Activated effector memory CD4-positive, alpha-beta T cell treated with Interleukin-2 at 50 U/mL for 16 hours (primary cell): ENCODE data around the gene DYRK4.
"Not testable (repeated sequence)": the region's sequence is repeated elsewhere in the genome, so short reads cannot be mapped to it uniquely, and the experiment has no call there.

Source experiments
- DNase-seq: peaks from one replicate; pipeline ENCODE4 v3.0.0-alpha.2; 2020

Gene DYRK4, protein sequence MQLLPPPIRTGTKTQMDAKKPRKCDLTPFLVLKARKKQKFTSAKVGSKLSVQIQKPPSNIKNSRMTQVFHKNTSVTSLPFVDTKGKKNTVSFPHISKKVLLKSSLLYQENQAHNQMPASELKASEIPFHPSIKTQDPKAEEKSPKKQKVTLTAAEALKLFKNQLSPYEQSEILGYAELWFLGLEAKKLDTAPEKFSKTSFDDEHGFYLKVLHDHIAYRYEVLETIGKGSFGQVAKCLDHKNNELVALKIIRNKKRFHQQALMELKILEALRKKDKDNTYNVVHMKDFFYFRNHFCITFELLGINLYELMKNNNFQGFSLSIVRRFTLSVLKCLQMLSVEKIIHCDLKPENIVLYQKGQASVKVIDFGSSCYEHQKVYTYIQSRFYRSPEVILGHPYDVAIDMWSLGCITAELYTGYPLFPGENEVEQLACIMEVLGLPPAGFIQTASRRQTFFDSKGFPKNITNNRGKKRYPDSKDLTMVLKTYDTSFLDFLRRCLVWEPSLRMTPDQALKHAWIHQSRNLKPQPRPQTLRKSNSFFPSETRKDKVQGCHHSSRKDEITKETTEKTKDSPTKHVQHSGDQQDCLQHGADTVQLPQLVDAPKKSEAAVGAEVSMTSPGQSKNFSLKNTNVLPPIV

DNA sequence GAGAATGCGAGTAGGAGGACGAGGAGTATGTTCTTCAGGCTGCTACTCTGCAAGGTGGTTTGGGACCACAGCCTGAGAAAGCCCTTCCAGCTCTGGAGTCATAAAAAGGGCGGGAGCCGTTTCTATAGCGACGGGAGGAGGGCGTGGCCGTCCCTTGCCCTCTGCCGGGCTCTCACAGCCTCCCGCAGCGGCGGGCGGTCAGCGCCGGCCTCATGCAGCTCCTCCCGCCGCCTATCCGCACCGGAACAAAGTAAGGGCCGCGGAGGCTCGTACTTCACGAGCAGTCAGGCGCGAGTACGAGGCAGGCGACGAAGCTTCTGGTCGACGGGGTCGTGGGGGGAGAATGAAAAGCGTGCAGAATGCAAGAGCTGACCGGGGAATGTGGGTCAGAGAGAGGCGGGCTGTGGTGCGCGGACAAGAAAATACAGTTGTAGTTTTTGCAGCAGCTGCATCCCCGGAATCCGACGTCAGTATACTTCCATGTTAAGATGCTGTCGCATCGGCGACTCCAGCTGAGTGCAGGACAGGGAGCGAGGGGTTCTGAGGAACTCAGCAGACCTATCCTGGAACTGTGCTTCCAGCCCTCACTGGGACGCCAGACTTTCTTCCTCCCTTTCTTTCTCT lies at the start of gene DYRK4:
DYRK4 (plus strand) TSS at position 175 of the 624 bp plus-strand sequence; CDS start at position 213, 38 bp downstream.
- DNase-seq = no peak

DNA sequence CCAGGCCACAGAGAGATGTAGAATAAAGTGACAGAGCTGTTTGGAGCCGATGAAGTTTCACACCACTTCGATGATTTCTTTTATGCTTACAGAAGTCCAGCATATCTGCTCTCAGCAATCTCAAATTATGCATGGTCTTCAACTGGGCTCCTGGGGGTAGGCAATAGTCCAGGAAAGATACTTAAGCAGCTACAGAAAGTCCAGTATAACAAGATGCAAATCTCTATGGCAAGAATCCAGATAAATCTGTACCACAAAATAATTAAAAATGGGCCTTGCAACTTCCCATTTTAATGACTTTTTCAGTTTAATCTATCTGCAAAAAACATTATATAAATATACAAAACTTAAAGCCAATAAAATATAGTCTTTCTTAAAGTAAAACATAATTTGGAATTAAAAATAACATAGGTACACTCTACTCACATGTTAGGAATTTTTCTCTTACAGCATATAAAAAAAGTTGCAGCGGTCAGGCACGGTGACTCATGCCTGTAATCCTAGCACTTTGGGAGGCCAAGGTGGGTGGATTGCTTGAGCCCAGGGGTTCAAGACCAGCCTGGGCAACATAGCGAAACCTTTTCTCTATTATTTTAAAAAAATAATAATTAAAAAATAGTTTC lies 43.8 kb upstream of the DYRK4 start:
- no peak for DNase-seq

DNA sequence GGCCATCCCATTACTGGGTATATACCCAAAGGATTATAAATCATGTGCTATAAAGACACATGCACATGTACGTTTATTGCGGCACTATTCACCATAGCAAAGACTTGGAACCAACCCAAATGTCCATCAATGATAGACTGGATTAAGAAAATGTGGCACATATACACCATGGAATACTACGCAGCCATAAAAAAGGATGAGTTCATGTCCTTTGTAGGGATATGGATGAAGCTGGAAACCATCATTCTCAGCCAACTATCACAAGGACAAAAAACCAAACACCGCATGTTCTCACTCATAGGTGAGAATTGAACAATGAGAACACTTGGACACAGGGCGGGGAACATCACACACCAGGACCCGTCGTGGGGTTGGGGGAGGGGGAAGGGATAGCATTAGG lies 38.6 kb upstream of the DYRK4 start:
- not testable (repeated sequence) for DNase-seq

DNA sequence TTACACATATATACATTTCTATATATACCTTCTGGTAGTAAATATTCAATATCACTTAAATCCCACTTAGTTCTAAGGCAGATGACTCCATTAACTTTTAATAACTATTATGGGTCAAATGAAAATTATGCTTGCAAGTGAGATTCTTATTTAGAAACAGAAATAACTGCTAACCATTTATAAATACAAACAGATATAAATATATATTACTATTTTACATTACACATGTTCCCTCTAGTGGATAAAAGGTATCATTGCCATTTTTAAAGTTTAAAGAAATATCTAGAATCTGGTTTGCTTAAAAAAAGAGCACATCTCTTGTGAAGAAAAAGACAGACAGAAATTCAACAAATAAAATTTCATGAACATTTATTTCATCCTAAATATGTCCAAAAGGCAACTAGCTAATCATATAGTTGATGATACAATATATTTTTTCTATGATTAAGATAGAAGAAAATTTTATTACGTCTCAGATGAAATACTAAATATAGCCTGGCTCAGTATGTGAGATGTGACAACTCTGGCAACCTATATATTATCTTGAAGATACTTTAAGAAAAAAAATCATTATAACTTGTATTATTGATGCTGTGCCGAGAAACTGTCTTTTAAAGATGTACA lies 35.0 kb upstream of the DYRK4 start:
- DNase-seq = no peak

DNA sequence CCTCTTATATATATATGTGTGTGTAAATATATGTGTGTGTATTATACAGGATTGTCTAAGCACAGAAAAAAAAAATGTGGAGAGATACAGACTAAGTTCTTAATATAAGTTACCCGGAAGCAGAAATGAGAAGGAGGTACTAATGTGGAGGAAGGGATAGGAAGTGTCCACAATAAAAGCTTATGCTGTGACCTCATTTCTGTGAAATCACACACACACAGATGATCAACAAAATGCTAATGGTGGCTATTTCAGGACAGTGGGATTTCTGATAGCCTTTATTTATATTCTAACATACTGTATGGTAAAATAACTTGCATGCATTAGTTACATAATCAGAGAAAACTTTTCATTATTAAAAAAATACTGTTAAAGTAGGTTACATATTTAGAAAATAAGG lies 31.8 kb upstream of the DYRK4 start:
- no peak for DNase-seq

DNA sequence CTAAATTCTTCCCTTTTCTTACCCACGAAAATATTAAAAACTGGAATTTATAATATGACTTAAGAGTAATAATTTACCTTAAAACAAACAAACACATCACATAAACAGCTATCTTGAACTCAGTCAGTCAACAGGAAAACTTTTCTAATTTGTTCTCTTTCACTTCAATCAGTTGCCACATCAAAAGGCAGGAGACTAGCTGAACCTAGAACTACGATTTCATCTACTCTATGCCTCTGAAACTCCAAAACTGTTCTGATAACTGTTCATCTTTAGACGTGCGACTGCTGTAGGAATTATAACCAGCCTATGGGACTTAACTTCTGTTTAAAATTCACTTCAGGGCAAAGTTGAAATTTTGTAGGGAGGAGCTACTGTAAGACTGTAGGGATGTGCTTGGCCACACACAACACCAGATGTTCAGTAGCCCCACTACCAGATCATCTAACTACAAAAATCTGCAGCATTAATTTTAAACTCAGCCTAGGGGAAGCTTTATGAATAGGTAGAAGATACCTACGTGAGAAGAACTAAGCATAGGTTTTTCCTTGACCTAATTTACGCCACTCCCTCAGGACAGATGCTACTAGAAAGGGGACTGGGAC lies 30.9 kb upstream of the DYRK4 start:
- DNase-seq = no peak

DNA sequence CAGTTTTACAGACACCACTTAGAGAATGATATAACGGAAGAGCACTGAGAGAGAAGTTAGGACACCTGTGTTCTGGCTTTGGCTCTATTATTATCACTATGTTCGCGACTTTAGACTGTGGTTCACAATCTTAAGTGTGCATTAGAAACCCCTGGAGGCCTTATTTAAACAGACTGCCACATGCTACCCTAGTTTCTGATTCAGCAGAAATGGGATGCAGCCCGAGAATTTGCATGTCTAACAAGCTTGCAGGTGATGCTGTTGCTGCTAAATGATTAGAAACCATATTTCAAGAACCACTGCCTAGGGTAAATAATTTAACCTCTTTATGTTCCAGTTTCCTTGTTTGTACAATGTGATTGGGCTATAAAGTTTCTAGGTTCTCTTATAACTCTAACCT lies 26.9 kb upstream of the DYRK4 start:
- no peak for DNase-seq

DNA sequence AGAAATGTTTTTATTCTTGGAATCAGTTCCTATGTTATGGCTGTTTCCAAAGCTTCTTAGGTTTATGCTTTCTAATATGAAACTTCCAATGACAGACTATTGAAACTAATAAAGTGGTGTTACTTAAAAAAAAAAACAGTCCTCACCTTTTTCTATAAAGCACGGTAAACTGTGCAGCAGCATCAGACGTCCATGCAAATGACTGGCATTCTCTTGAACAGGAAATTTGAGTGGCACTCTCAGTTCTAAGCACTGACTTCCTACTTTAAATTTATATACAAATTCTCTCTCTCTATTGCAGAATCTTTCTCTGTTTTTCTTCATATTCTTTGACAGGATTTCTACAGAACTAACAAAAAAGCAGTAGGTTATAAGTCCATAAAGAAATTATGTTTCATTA lies 26.1 kb upstream of the DYRK4 start:
- DNase-seq = no peak

DNA sequence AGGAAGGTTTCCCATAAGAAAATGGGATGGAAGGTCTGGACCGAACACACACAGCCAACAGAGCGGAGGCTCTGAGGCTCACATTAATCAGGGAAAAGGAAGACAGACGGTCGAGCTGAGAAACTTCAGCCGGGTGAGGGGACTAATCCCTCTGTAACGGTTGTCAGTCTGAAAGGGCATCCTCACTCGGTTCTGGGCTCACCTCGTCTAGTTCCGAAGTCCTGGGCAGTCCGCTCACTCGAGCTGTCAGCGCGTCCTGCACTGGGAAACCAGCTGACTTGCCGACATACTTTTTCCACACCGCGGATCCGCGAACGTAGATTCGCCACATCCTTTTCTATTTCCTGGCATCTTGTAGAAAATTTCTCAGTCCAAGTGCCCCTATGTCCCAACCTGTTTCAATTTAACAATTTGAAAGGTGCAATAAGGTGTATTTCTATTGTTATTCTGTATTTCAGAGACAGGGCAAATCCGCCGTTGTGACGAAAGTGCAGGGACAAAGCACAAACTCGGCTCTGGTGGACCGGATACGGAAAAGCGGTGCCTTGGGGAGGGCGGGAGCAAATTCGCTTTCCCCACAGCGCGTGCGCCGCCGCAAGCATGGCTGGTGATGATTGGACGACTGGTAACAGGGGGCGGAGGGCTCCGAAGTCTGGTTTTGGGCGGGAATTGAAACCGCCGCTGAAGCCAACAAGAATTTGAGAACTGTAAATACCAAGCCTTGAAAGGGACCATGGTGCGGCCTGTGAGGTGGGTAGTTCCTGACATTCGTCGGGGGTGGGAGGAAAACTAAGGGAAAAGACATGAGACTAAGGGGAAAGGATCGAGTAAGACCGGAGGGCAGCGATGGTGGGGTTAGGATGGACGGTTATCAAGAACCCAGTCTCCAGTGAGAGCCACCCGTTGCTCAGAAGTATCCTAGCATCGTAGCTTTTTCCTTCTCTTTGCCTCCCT lies 23.5 kb upstream of the DYRK4 start, which contains the start of gene RAD51AP1:
RAD51AP1 (plus strand) TSS at position 684 of the 954 bp plus-strand sequence; CDS start at position 734, 50 bp downstream.
- peak; percentile 92 for DNase-seq

DNA sequence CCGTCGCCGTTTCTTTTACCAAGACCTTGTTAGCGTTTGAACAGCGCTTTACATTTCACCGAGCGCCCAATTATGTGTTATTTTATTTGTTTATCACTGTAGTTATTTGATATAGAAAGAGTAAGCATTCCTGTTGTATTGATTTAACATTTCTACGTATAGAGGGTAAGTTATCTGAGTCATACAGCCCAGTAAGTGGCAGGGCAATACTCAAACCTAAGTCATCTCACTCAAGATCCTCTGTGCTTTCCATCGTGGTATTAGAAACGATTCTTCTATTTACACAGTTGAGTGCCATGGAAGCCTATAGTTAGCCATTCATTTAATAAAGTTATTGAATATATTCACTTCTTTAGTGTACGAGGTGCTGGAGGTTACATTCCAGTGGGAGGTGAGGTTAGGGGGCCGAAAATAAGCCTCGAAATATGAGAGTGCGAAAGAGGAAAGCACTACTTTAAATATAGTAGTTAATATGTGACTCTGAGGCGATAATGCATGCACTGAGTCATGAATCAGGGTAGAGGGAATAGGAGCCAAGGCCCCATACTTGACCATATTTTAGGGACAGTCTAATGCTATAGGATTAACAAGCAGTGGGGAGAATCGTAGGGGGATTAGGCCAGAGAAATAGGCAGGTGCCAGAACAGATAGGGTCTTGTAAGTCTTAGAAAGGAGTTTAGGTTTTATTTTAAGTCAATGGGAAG lies 22.7 kb upstream of the DYRK4 start:
- no peak for DNase-seq

DNA sequence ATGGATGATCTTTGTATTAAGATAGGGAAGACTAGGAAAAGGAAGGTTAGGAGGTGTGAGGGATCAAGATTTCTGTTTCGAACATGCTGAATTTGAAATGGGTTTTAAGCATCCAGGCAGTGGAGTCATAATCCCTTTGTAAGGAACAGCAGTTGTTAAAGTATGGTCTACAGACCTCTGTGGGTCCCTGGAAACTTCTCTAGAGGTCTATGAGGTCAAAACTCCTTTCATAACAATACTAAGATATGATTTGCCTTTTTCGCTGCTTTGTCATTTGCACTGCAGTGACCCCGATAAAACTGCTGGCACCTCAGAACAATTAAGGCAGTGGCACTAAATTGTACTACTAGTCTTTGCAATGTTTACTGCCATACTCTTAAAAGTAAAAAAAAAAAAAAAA lies 21.8 kb upstream of the DYRK4 start:
- no peak for DNase-seq

DNA sequence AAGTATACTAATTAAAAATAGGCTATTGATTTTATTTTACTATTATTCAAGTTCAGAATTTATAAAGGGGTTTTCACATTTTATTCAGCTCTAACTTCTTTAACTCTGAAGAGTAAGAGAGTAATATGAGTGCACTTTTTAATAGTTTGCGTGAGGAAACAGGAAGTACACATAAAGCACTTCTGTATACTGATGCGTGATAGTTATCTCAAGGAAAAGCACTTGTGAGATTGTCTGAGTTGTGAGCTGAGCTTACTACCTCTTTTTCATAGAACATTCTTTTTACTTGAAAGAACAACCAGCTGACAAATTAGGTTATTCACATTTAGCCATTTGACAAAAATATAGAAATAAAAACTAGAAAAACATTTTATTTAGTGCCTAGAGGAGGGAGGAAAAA lies 21.4 kb upstream of the DYRK4 start:
- no peak for DNase-seq

DNA sequence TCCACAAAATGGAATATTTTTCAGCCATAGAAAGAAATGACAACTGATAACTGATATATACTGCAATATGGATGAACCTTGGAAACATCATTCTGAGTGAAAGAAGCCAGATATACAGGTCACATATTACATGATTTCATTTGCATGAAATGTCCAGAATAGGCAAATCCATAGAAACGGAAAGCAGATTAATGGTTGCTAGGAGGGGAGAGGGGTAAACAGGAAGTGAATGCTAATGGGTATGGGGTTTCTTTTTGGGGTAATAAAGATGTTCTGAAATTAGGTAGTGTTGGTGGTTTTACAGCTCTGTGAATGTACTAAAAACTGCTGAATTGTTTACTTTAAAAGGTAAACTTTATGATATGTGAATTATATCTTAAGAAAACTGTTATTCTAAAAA lies 16.8 kb upstream of the DYRK4 start:
- DNase-seq = no peak

DNA sequence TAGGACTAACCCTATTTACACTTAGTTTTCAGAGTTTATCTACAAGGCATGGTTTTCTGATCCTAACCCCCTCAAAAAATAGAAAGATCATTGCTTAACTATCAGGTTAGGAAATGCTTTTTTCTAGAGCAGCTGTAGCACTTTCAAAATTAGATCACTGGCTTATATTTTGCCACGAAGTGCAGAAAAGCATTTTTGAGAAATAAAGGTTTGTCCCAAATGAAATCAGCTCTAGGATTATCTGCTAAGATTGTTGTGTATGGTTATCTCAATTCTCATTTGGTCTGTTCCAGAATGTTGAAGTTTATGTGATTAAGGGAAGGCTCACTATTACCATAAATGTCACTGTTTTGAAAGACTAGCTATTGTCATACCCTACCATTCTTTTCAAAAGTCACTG lies 9.8 kb upstream of the DYRK4 start:
- no peak for DNase-seq

DNA sequence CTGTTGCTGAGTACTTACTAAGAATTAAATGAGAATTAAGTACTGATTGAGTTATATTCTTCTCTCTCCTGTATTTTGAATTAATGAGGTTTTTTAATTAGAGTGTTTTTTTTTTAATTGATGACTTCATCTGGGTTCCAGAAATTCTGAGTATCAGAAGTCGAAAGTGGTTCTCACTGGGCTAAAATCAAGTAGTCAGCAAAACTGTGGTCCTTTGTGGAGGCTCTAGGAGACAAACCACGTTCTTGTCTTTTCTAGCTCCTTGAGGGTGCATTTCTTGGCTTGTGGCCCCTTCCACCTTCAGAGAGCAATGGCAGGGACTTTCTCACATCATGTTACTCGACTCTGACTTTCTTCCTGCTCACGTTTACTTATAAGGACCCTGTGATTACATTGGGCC lies 8.1 kb upstream of the DYRK4 start:
- DNase-seq = no peak

DNA sequence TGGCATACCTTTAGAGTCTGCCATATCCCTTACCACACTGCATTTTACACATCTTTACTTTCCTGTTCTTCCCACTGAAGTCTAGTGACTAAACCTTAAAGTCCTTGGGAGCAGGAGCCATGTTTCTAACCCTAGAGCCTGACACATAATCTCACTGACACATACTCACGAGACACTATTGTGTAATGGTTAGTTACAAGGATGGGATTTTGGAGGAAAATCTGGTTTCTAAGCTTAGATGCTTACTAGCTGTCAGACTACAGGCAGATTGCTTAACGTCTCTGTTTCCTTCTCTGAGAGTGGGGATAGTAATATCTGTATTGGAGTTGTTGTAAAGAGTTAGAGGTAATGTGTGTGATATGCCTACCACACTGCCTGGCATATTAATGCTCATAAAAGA lies 6.2 kb upstream of the DYRK4 start:
- DNase-seq = no peak

DNA sequence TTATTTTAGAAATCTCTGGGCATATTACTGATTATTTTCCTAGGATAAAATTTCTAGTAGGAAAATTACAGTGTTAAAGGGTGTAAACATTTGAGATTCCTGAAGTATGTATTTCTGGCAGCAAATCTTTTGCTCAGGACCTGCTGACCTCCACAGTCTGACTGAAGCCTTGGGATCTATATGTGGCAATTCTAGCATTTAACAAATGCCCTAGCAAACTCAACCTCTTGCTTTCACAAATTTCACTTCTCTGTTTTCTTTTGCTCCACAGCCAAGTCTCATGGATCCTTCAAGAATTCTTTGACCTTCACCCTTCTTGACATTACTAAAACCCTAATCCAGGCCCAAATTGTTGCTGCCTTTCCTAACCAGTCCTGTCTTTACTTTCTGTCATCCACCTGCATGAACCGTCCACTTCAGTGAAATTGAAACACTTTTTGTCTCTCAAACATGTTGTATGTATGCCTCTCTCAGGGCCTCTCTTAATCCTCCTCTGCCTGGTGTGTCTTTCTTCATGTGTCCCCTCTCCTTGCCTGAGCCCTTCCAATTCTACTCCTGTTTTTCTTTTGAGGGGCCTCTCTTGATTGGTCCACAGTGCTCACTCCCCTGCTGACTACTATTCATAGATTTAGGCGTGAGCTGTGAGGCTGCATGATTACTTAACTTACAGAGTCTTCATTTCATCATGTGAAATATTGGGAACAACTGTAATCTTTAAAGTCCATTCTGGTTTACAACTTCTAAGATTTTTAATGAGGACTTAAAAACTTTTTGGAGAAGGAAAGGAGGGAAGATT lies 5.1 kb upstream of the DYRK4 start:
- no peak for DNase-seq

DNA sequence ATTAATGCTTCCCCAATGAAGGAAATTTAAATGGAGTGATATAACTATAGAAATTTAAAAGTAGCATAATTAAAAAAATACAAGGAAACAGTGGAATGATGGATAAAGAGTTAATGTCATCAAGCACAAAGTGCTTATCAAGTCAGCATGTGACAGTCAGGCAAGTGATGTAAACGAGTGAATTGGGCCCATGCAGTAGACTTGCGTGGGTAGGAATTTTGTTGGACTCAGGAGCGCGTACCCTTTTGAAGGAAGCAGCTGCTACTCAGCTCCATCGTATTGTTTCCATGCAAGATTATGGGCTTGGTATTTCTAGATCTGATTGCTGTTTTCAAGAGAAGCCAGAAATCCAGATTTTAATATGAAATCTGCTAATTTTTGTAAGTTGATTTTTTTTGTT lies 4.4 kb upstream of the DYRK4 start:
- no peak for DNase-seq

DNA sequence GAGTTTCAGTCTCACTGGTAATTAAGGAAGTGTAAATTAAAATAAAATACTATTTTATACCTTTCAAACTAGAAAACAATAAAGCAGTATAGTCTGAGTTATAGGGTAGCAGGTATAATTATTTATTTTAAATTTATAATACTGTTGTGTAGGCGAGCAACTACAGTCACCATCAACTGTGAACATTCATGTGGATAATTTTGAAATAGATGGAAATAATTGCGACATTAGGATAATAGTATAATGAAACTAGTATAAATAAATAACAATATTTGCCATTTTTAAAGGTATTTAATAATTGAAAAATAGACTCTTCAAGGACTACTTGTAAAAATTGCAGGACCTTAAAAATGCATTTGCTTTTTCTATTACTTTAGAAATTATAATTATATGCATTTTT lies 3.8 kb upstream of the DYRK4 start:
- DNase-seq = no peak

DNA sequence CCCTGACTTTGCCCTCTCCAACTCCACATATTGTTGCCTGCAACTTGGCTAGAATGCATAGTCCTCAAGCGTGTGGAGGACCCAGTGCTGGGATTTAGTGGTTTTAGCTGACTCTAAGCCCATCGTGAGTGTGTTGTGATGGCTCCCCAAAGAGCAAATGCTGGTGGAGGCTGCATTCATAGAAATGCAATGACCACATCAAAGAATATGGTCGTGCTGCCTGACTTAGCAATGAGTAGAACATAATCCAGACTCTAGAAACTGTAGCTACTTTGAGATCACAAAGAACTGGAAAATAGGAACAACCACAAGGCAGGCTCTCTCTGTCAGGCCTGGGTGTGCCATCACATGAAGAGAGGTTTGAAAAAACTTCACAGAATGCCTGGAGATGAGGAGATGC lies 1.3 kb downstream of the DYRK4 start:
- DNase-seq = no peak
